Stimulated activated CD4-positive, alpha-beta T cell treated with anti-CD3 and anti-CD28 coated beads, Interleukin-4, amount 100 ng/mL, for 24 hours (primary cell): ENCODE measurements around the gene MB21D2.

Source experiments
- DNase-seq: peaks from one replicate; pipeline ENCODE4 v3.0.0-alpha.2; 2020

The MB21D2 gene

DNA sequence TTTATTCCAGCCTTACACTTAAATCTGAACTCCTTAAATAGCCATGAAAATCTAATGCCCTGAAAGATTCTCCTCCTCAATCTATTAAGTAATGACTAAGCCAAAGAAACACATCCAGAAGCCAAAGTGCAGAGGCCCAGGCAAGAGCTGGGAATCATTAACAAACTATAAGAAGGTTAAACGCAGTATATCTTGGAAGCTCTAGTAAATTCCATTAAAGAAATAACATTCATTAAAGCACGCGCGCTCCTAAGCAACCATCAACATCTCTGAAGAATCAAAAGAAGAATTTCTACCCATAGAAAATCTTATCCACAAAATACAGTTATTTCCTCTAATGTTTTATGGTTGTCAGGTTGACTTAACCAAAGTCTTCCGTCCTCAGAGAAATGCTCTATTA is 29.5 kb downstream of the MB21D2 start:
- no peak for DNase-seq

DNA sequence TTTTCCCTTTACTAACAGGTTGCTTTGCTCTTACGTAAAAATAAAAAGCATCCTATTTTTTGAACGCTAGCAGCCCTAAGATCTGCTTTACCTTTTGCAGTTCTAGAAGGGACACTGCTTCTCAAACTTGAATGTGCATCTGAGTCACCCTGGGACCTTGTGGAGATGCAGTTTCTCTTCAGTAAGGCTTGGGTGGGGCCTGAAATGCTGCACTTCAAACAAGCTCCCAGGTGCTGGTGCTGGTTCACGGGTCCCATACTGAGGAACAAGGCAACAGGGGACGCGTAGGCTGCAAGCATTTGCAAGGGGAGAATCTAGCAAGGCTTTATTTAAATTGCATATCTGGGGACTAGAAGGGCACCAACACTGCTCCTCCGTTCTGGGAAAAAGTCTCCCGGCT is 30.0 kb downstream of the MB21D2 start:
- no peak for DNase-seq

DNA sequence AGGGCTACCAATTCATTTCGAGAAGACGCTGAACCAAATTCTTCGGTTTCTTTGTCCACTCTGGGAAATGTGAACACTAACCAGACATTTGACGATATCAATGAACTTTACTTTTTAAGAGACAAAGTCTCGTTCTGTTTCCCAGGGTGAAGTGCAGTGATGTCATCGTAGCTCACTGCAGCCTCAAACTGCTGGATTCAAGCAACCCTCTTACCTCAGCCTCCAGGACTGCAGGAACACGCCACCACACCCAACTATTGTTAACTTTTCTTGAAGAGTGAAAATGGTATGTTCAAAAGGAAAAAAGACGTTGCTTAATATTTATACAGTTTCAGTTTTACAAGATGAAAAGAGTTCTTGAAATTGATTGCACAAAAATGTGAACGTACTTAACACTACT is 30.6 kb downstream of the MB21D2 start:
- DNase-seq: no peak

DNA sequence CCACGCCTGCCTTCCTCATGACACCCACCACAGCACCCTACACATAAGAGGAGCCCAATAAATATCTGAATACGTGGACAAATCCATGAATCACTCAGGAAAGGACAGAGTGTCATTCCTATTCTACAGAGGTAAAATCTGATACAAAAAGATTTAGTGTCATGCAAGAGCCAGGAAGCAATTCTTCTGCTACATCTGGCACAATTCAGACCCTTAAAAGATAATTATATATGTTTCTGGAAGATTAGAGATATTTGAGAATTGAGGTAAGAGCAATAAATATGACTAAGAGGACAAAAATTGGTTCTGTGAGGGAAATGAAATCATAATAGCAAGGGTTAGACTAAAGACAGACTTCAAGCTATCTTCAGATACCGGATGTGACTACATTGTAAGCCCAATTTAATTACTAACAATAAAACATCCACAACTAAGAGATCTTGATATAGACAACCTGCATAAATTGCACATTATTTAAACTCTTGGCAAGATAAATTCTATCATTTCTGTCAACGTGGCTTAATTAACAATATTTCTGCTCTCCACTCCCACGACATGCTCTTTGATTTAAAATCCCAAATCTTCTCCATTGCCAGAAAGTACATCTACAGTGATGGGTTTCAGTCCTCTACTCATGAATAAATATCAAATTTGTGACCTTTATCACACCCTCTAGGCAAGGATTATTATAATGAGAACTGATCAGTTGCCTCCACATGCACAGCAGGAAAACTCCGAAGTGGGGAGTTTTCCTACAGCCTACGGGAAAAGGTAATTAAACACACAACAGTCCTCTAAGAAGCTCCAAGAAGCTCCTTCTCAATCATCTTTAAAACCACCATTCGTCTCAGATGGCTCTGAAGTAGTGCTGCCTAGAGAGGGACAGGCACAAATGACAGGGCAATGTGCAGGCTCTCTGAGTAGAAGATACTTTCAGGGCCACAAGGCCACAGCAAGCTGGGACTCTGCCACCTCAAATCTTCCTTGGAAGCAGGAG is 32.6 kb downstream of the MB21D2 start:
- DNase-seq: no peak

DNA sequence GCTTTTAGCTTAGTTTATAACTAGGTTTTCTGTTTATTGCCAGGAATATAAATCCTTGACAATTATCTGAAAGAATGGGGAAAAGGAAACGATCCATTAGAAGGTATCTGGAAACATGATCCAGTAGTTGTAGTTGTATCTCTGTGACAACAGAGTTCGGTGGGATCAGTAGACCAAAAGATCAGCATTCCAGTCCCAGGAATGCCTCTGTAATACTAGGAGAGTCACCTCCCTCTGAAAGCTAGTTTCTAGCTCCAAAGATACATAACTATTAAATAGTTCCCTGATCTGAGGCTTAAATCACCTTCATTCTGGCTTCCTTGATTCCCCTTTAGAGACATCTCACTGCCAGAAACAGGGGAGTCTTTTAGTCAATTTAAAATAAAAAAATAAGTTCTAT is 34.1 kb downstream of the MB21D2 start:
- DNase-seq: no peak

DNA sequence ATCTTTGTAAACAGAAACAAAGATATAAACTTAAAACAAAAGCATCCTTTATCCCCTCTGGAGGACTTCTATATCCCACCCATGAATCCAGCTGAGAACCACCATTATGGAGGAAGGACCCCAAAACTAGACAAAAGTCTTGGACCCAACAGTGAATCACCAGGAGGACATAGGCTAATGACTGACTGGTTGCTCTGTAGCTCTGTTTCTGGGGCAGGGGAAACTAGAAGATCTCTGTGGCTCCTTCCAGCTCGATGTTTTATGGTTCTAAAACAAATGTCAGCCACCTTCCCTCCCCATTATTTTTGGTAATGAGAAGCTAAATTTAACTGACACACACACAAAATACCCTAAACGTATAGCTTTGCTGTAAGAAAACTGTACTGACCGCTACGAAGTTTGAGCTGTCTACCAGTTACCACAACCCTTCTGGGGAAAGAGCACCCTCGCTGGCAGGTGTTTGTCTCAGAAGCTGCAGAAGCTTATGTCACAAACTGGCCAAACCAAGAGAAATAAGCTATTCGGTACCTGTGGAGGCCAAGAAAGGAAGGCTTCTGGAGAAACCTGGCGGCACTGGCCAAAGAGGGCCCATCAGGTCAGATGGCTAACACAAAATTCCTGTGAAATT is 36.4 kb downstream of the MB21D2 start:
- no peak for DNase-seq

DNA sequence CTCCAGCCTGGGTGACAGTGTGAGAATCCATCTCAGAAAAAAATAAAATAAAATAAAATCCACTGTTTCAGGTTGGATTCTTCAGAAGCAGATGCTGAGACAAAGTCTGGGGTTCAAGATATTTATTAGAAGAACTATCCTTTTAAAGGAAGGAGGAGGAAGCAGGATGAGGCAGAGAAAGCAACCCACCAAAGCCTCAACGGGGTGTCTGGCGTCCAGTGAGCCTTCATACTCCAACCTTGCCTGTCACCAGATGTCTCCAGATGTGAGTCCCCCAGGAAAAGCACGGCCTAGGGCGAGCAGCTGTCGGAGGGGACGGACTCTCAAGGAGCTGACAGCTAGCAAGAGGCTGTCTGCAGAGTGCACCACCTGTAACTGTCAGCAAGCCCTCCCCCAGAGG is 37.3 kb downstream of the MB21D2 start:
- DNase-seq: no peak

DNA sequence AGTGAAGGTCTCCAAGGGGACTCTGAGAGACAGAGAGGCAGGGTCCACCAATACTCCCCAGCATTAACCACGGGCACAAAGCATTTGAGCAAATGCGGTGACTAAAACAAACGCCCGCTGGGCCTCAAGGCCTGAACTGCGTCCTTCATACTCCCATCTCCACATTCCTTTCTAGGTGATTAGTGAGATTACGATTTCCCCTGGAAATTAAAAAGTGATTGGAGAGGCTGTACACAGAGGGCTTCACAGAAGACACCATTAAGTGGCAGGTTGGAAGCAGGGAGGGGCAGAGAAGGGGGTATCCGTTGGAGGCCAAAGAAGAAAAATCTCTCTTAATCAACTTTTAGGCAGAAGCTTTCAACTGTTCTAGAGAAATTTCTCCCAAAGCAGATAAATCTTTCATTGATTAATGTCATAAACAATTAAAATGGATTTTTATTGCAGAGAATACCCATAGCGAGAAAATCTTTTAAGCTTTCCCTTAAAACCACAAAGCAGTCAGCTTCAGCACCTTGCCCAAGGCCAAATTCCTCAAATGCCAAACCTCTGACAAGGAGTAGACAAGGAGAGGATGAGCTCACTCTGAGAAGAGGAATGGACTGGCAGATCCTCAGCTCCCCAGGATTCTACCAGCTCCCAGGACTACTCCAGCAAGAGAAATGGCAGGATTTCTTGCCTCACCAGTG is 38.2 kb downstream of the MB21D2 start:
- DNase-seq: no peak

DNA sequence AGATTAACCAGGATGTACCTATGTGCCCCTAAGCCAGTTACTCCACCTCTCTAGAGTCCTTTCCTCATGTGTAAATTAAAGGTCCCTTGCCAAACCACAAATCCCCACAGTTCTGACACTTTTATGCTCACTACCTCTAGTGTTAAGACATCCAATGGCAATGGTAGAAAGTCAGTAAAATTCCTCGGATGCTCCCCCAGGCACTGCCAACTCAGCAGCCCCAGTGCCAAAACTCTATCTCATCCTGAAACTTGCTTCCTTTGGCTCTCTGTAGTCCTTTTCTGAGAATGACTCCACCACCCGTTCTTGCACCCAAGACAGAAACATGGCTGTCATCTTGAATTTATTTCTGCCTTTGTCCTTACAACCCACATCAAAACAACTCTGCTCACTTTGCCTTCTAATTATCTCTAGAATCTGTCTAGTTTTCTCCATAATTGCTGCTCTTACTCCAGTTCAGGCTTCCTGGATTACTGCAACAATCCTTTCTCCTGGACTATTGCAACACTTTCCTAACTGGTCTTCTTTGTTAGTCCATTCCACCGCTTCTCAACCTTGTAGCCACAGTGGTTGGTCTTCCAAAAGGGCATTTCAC is 41.6 kb downstream of the MB21D2 start:
- DNase-seq: no peak

DNA sequence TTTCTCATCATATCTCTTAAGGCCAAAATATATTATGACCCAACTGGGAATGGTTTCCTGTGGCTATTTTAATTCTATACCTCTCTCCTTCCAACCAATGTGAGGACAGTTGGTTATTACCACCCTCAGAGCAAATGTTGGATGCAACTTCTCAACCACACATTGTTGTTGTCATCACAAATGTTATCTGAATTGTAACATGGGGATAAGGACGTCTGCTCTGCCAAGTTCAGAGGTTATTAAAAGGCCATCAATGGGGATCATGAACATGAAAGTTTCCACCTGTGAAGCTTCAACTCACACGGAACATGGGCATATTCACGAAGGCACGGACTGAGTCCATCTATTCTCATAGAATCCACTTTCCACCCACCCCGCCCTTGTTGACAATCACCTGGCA is 46.8 kb downstream of the MB21D2 start:
- no peak for DNase-seq

DNA sequence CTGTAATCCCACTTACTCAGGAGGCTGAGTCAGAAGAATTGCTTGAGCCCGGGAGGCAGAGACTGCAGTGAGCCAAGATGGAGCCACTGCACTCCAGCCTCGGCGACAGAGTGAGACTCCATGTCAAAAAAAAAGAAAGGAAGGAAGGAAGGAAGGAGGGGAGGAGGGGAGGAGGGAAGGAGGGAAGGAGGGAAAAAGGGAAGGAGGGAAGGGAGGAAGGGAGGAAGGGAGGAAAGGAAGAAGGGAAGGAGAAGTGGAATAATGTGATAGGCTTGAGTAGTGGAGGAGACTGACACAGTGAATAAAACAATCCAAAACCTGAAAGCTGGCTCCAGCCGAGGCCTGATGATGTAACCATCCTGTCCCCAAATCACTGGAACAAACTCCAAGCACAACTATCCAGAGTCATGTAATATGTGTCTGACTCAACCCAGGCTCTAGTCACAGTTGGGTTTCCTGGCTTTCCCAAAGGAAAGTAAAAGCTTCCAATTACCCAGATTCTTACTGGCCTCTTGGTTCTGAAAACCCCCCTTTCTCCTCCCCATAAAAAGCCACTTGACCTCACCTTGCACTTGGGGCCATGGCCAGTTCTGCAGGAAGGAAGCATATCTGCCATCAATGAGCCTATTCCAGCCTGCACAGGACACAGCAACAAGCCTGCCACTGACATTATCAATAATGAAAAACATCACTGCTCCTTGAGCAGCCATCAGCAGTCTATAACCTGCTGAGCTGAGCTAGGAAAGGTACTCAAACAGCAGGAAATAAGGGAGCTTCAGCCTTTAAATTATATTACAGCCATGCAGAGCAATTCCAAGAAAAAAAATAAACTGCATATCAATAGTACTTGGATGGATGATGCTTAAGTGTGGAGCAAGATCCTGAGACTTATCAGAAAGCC is 48.3 kb downstream of the MB21D2 start:
- DNase-seq: no peak

DNA sequence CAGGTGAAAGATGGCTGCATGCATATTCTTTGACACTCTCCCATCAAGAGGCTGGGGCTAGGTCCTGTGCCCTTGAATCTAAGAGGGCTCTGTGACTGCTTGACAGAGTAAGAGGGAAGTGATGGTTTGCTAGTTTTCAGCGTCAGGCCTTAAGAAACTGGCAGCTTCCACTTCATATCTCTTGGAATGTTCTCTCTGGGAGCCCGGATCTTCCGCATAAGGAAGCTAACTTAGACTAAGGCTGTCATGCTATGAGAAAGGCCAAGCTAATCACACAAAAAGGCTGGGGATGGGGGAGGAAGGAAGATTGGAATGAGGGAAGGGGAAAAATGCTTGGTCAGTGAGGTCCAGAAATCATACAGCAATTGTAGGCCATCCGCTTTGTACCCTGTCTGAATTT is 50.0 kb downstream of the MB21D2 start:
- no peak for DNase-seq

DNA sequence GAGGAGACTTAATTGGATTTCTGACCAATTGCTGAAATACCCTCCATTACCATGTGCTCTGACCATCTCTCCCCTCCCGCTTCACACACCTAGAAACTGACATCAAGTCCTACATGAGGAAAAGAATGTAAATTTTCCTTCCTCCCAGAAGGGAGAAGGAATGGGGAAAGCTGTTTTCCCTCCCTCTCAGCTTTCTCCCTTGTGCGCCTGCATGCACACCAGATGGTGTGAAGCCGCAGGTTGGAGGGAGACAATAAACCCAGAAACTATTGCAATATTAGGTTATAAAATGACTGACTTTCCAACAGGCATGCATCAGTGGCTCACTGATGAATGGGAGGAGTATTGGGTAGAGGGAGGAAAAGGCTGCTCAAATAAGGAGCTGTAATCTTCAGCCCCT is 50.9 kb downstream of the MB21D2 start:
- no peak for DNase-seq

DNA sequence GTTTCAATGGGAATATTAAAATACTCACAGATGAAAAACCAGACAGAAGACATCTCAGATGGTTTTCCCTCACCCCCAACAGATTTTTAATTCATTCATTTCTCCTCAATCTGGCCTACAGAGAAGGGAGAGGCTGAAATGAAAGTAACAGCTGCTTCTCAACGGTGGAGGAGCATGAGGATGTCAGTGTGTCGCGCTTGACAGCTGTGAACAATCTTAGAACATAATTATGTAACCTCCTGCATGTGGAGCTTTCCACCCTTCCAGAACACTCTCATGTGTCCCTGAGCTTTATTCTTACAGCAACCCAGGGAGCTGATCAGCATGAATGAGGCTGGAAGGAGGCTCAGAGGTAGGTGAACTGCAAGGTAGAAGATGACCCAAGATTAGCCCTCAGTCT is 52.7 kb downstream of the MB21D2 start:
- no peak for DNase-seq

DNA sequence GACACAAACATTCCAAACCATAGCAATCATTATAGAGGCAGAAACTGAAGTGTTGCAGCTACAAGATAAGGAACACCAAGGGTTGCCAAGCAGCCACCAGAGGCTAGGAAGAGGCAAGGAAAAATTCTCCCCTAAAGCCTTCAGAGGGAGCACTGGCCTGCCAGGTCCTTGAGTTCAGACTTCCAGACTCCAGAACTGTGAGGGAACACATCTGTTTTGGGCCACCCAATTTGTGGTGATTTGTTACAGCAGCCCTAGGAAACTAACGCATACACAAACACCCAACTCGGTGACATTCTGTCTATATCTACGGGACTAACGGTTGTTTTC is 54.6 kb downstream of the MB21D2 start:
- no peak for DNase-seq

DNA sequence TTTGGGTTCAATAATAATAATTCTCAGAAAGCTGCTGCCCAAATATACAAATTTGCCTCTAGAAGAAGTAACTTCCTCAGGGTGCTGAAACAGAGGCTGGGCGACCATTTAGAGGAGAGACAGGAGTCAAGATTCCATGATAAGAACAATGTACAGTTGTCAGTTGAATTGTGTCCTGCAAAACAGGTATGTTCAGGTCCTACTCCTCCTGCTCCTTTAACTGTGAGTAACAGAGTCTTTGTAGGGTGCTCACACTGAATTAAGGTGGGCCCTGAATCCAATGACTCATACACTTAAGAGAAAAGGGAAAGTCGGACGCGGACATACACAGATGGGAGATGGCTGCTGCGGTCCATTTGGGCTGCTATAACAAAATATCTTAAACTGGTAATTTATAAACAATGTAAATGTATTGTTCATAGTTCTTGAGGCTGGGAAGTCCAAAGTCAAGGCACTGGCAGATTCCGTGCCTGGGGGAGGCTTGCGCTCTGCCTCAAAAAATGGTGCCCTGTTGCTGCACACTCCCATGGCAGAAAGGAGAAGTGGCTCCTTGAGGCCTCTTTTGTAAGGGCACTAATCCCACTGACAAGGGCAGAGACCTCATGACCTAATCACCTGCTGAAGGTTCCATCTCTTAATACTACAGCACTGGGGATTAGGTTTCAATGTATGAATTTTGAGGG is 55.1 kb downstream of the MB21D2 start:
- DNase-seq: no peak

DNA sequence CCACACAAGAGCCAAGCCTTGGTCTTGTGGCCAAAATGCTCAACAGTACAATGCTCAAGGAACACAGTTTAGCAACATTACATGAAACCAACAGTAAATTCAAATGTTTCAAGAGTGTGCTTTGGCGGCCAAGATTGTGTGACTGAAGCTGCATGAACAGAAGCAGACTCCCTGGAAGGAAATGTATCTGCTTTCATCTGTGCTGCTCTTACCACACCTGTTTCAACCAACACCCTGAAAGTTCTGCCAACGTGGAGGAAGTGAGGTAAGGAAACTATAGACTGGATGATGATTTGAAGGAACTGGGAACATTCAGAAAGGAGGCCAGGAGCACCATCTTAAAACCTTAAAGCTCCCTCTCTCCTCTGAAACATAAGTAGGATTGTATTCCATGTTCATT is 55.7 kb downstream of the MB21D2 start:
- no peak for DNase-seq

DNA sequence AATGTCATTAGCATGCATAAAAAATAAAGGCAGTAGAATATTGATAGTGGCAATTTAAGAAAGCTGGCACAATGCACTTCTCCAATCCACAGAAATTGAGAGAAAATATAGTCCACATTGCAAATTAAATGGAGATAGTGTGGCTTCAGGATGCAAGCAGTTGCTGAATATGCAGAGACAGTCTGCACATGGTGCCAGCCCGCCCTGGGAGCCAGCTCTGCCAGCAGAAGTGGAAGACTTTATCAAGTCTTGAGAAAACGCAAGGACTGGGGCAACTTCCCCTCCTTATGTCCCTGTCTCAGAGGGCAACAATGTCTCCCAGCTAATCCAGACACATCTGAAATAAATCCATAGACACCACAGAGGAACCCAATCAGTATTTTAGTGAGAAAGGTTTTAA is 57.2 kb downstream of the MB21D2 start:
- no peak for DNase-seq

DNA sequence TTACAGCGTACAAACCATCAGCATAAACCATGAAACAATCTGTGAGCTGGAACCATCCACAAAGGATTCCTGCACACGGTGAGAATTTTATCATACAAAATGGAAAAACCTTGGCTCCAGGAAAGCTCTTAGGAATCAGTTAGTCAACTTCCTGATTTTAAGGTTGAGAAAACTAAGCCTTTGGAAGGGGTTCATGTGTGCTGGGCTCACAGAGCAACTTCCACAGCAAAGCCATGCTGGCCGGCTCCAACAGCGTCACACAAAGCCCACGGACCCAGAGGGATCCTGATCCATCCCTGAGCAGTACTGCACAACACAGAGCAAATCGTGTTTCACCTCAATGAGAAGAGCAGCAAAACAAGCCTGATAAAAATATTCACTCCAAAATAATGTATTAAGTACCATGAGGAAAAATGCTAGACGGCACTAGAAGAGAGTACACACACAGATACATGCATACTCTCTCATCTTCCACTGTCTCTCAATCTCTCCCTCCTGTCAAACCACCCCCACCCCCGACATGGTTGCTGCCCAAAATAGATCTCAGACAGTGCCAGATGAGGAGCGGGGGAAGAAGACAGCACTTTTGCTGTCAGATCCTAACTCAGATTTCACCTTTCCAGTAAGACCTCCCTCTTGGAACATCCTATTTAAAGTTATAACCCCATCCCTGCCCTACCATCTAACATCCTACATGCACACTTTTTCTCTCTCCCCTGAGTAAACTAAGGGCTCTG is 58.6 kb downstream of the MB21D2 start:
- no peak for DNase-seq

DNA sequence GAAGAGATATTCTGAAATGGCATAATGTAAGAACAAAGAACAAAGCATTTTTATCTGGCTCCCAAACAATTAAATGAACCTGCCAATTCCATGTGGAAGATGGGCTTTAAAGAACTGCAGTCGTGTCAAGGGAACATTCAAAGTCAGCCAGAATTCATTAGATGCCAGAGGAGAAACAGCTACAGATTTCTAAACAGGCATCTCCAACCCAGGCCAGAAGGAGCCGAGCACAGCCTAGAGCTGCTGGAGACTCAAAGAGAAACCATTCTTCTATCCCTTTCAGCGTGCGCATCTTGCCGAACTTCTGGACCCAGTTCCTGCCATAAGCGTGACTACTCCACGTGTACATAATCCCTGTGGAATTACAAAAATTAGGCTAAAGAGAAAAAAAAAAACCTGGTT is 60.4 kb downstream of the MB21D2 start:
- DNase-seq: no peak

DNA sequence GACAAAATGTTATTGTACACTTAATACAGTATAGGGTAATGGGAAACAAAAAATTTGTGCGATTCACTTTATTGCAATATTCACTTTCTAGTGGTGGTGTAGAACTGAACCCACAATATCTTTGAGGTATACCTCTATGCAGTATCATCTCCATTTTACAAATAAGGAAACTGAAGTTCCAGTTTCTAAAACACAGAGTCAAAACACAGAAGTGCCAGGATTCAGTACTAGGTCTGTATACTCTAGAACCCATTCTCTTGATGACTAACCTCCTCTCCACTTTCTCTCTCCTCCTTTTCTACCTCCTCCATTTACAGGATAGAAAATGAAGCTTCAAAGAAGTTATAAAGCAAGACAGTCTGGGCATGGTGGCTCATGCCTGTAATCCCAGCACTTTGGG is 62.2 kb downstream of the MB21D2 start:
- DNase-seq: no peak
